ENCODE measurements around the gene GRP.

GRP gene

DNA sequence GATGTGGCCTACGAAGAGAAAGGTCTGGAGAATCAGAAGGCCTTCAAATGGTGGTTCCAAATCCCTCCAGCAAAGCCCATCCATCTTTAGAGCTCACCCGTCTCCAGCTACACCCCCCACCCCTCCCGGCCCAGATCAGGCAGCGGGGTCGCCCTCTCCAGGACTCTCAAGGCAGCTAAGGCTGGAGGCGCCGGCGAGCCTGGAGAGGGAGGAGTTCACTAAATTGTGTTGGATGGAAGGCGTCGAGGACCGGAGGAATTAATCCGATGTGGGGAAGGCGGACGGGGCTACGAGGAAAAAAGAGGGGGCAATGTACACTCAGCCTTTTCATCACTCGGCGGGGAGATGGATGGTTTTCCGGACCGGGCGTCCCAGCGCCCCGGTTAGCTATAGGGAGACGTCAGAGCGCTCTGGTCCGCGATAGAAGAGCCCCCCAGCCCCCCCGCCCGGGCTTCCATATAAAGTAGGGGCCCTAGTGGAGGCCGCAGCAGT, at the start of gene GRP:
GRP (plus strand) TSS at position 487 of the 492 bp plus-strand sequence. CDS start 108 bp downstream, outside the sequence.
- Mint-ChIP-seq H3K27me3 (peaks cover 37% of the 10 kb centered on the region), H3K27ac (no peak within 1 kb of the TSS), H3K36me3 (peaks cover 2% of the 10 kb centered on the region), H3K9me3 (no peaks in the 10 kb centered on the region), H3K4me1 (peaks cover 16% of the 10 kb centered on the region), H3K4me3 (peak within 1 kb of the TSS; percentile 60)
- ATAC-seq (ENCODE audit: low read depth) (no peak), DNase-seq (ENCODE audit: low spot score in 2 of 2) (no peak)

GRCh38 chr18:59172664-59173249, 47.2 kb upstream of the GRP start:
- no peak overlapping the region for H3K4me3 Mint-ChIP-seq
- H3K27me3 Mint-ChIP-seq = peaks cover 2% of the 10 kb centered on the region
- no peaks in the 10 kb centered on the region for H3K4me1 Mint-ChIP-seq
- no peak for DNase-seq (ENCODE audit: low spot score in 2 of 2)
- peaks cover 7% of the 10 kb centered on the region for H3K36me3 Mint-ChIP-seq
- no peak overlapping the region for H3K27ac Mint-ChIP-seq
- ATAC-seq (ENCODE audit: low read depth) = no peak
- H3K9me3 Mint-ChIP-seq = peaks cover 25% of the 10 kb centered on the region

- H3K36me3 Mint-ChIP-seq = peaks cover 3% of the 10 kb centered on the region
- DNase-seq (ENCODE audit: low spot score in 2 of 2) (no peak), ATAC-seq (ENCODE audit: low read depth) (no peak)
- no peak overlapping the region for H3K27ac Mint-ChIP-seq
- no peak overlapping the region for H3K4me3 Mint-ChIP-seq
- H3K4me1 Mint-ChIP-seq = no peaks in the 10 kb centered on the region
- peaks cover 13% of the 10 kb centered on the region for H3K9me3 Mint-ChIP-seq
- peaks cover 4% of the 10 kb centered on the region for H3K27me3 Mint-ChIP-seq
Observed at GRCh38 chr18:59177485-59177884, 42.5 kb upstream of the GRP start.

DNA sequence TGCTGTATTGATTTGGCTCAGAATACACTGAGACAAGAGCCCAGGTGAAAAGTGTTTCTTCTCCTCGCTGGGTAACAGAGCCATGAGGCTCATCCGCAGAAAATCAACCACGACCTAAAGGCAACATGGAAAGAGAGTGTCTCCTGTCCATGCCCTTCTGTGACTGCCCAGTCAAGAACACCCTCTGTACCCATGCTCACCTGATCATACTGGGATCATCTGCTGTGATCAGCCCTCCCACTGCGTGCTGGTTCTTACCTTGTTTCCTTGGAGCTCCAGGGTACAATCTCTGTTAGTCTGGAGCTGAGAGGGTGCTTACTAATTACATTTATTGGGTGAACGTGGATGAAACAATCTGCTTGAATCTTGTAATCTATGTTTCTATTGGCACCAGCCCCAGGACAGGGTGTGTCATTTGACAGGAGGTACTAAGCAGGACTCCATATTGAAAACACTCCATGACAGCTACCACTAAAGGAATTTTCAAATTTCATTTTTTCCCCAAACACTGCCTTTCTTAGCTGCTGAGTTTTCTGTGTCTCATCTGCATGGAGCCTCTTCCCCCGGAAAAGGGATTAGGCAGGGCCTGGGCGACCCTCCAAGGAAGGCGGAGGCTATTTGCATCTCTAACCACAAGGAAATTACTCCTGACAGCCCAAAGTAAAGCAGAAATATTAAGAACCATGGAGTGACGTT, 39.7 kb upstream of the GRP start:
- Mint-ChIP-seq H3K4me1 (no peaks in the 10 kb centered on the region), H3K27ac (no peak overlapping the region), H3K9me3 (no peaks in the 10 kb centered on the region), H3K4me3 (no peak overlapping the region), H3K36me3 (no peaks in the 10 kb centered on the region), H3K27me3 (peaks cover 6% of the 10 kb centered on the region)
- DNase-seq (ENCODE audit: low spot score in 2 of 2) (no peak), ATAC-seq (ENCODE audit: low read depth) (no peak)

DNA sequence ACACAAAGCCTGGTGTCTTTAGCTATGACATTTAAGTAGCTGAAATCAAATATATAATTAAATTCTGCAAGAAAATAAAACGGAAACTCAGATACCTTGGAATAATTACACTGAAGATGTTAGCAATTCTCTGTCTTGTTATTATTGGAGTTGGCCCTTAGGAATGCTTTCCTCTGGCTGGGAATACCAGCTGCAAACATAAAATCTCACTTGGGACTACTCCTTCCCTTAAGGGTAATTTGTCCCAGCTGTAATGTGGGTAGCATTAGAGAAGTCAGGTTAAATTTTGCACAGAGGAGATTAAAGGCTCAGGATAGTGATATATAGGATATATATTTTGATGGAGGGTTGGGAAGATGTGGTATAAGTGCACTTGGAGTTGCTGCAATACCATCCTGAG, 37.3 kb upstream of the GRP start:
- ATAC-seq (ENCODE audit: low read depth) = no peak
- no peak overlapping the region for H3K27ac Mint-ChIP-seq

GRCh38 chr18:59189008-59189407, 30.9 kb upstream of the GRP start:
- ATAC-seq (ENCODE audit: low read depth) = no peak
- no peak overlapping the region for H3K4me3 Mint-ChIP-seq

More for the DNA sequence above, 37.3 kb upstream of the GRP start:
- Mint-ChIP-seq H3K36me3 (no peaks in the 10 kb centered on the region), H3K4me1 (no peaks in the 10 kb centered on the region), H3K4me3 (no peak overlapping the region), H3K27me3 (peaks cover 6% of the 10 kb centered on the region), H3K9me3 (no peaks in the 10 kb centered on the region)
- DNase-seq (ENCODE audit: low spot score in 2 of 2) = no peak

GRCh38 chr18:59189746-59190145, 30.2 kb upstream of the GRP start:
- Mint-ChIP-seq H3K4me3 (no peak overlapping the region), H3K4me1 (no peaks in the 10 kb centered on the region), H3K27me3 (peaks cover 1% of the 10 kb centered on the region), H3K9me3 (no peaks in the 10 kb centered on the region), H3K36me3 (no peaks in the 10 kb centered on the region), H3K27ac (no peak overlapping the region)
- DNase-seq (ENCODE audit: low spot score in 2 of 2) (no peak), ATAC-seq (ENCODE audit: low read depth) (no peak)

More at GRCh38 chr18:59189008-59189407, 30.9 kb upstream of the GRP start:
- Mint-ChIP-seq H3K36me3 (no peaks in the 10 kb centered on the region), H3K27ac (no peak overlapping the region), H3K9me3 (no peaks in the 10 kb centered on the region), H3K27me3 (peaks cover 3% of the 10 kb centered on the region), H3K4me1 (no peaks in the 10 kb centered on the region)
- no peak for DNase-seq (ENCODE audit: low spot score in 2 of 2)

DNA sequence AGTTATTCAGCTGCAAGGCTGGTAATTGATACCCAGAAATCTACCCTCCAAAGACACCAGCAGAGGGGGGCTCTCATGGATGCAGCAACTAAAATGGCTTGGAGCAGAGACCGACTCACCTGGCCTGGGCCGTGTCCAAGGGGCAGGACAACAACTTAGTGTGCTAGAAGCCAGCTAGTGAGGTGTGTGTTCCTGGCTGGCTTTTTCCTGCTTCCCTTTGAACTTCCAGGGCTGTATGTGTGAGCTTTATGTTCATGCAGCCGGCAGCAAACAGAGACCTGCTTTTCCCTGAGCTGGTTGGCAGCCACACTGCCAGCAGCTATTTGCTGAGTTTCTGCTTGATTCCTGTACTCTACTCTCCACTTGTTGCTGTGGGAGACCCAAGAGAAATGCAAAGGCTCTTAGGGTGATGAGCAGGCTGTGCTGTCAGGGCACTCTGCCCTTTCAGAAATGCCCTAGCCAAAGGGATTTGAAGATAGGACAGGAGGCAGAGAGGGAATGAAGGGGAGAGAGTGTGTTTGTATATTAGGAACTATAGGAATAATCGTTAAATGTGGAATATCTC, 23.7 kb upstream of the GRP start:
- Mint-ChIP-seq H3K4me1 (peaks cover 2% of the 10 kb centered on the region), H3K27me3 (peaks cover 6% of the 10 kb centered on the region), H3K4me3 (no peak overlapping the region), H3K27ac (no peak overlapping the region), H3K36me3 (no peaks in the 10 kb centered on the region), H3K9me3 (no peaks in the 10 kb centered on the region)
- ATAC-seq (ENCODE audit: low read depth) = no peak
- no peak for DNase-seq (ENCODE audit: low spot score in 2 of 2)

DNA sequence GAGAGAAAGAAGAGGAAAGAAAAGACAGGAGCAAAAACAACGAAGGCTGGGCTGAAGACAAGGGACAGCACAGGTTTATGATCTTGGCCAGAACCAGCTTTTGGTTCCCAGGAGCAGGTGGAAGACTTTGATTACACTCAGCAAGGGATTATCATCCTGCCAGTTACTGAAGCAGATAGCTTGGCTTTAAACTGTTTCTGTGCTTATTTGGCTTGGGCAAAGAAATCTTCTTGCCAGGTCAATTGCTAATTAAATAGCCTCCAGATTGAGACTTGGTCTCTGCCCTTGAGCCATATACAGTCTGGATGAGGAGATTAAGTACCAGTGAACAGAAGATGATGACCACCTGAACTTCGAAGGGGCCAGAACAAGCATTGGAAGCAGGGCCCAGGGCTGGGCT, 22.3 kb upstream of the GRP start:
- DNase-seq (ENCODE audit: low spot score in 2 of 2) (no peak), ATAC-seq (ENCODE audit: low read depth) (no peak)
- Mint-ChIP-seq H3K27ac (no peak overlapping the region), H3K9me3 (no peaks in the 10 kb centered on the region), H3K27me3 (peaks cover 6% of the 10 kb centered on the region), H3K4me1 (peaks cover 2% of the 10 kb centered on the region), H3K36me3 (no peaks in the 10 kb centered on the region), H3K4me3 (no peak overlapping the region)

DNA sequence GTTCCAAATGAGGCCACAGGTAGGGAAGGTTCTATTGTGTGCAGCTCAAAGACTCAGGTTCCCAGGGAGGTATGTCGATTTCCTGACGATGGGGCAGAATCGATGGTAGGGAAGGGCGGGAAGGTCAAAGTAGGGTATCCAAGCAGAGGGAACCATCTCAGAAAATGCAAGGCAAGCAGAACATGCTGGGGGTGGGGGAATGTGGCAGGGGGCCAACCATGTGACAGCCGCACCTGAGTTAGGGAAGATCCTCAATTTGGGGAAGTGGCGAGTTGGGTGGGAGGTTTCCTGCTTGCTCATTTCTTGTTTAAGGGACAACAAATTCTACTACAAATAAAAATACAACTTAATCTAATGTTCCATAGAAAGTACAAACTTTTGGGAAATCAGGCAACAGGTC, 21.7 kb upstream of the GRP start:
- ATAC-seq (ENCODE audit: low read depth) (no peak), DNase-seq (ENCODE audit: low spot score in 2 of 2) (no peak)
- Mint-ChIP-seq H3K27ac (no peak overlapping the region), H3K9me3 (no peaks in the 10 kb centered on the region), H3K4me1 (peaks cover 2% of the 10 kb centered on the region), H3K36me3 (no peaks in the 10 kb centered on the region), H3K27me3 (peaks cover 6% of the 10 kb centered on the region), H3K4me3 (no peak overlapping the region)

GRCh38 chr18:59200787-59201186, 19.2 kb upstream of the GRP start:
- ATAC-seq (ENCODE audit: low read depth) (no peak), DNase-seq (ENCODE audit: low spot score in 2 of 2) (no peak)
- peaks cover 2% of the 10 kb centered on the region for H3K4me1 Mint-ChIP-seq
- H3K27me3 Mint-ChIP-seq = peaks cover 4% of the 10 kb centered on the region
- no peaks in the 10 kb centered on the region for H3K36me3 Mint-ChIP-seq
- no peaks in the 10 kb centered on the region for H3K9me3 Mint-ChIP-seq
- H3K4me3 Mint-ChIP-seq = no peak overlapping the region
- no peak overlapping the region for H3K27ac Mint-ChIP-seq

GRCh38 chr18:59202258-59202820, 17.6 kb upstream of the GRP start:
- Mint-ChIP-seq H3K9me3 (no peaks in the 10 kb centered on the region), H3K27me3 (peaks cover 1% of the 10 kb centered on the region), H3K36me3 (no peaks in the 10 kb centered on the region), H3K27ac (no peak overlapping the region), H3K4me3 (no peak overlapping the region), H3K4me1 (peaks cover 1% of the 10 kb centered on the region)
- ATAC-seq (ENCODE audit: low read depth) = no peak
- no peak for DNase-seq (ENCODE audit: low spot score in 2 of 2)

GRCh38 chr18:59207506-59207905, 12.5 kb upstream of the GRP start:
- Mint-ChIP-seq H3K4me3 (no peak overlapping the region), H3K27ac (no peak overlapping the region), H3K36me3 (no peaks in the 10 kb centered on the region), H3K4me1 (no peaks in the 10 kb centered on the region), H3K9me3 (no peaks in the 10 kb centered on the region), H3K27me3 (peaks cover 2% of the 10 kb centered on the region)
- no peak for ATAC-seq (ENCODE audit: low read depth)
- no peak for DNase-seq (ENCODE audit: low spot score in 2 of 2)

DNA sequence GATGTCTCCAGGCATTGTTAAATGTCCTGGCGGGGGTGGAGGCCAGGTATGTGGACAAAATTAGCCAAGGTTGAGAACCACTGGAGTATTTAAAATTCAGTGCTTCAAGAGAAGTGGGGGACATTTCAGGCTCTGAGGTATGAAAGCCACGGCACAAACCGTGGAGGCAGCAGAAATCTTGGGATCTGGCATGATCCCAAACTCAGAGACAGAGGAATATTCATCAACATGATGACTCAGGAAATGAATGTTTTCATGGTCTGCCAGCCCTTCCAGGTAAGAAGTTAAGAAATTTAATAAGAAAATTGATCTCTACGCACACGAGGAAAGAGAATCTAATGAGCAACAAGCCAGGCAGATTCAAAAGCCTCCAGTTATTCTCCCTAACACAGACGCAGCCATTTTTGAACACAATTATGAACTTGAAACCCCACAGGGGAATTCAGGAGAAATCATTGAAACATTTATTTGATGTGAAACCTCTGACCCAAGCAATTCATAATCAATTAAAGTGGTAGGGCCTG, 11.3 kb upstream of the GRP start:
- DNase-seq (ENCODE audit: low spot score in 2 of 2) = no peak
- no peaks in the 10 kb centered on the region for H3K4me1 Mint-ChIP-seq

More for the DNA sequence above, 11.3 kb upstream of the GRP start:
- Mint-ChIP-seq H3K36me3 (no peaks in the 10 kb centered on the region), H3K4me3 (no peak overlapping the region), H3K27me3 (peaks cover 3% of the 10 kb centered on the region), H3K9me3 (no peaks in the 10 kb centered on the region), H3K27ac (no peak overlapping the region)
- ATAC-seq (ENCODE audit: low read depth) = no peak
